NCI-H2227 treated with DMSO at 0.1 percent for 48 hours (cell line): Measurements from ENCODE around the gene MOB3A.
A peak's percentile ranks its signal among the peaks of the same experiment; 100 is the strongest.
"Not testable (repeated sequence)": the region's sequence is repeated elsewhere in the genome, so short reads cannot be mapped to it uniquely, and the experiment has no call there.

ENCODE experiments used
- DNase-seq: peaks from one replicate; lab custom pipeline; 2025; lab: John Stamatoyannopoulos, UW

The MOB3A gene

GRCh38 chr19:2034253-2034652 lies 61.9 kb downstream of the MOB3A start:
- DNase-seq, result not testable (repeated sequence)

DNA sequence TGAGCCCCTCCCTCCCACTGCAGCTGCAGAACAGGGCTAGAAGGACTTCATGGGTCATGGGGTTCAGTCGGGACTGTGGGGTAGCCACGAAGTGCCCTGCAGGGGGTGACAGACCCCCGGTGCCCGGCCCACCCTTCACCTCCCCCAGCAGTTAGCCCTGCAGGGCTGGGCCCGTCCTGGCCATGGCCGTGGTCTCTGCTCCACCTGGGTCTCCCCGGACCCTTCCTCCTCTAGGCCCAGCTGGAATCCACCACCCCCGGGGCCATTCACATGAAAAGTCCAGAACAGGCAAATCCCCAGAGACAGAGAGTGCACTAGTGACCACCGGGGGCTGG lies 62.3 kb downstream of the MOB3A start:
- no peak for DNase-seq

GRCh38 chr19:2033115-2033824 lies 62.9 kb downstream of the MOB3A start:
- no peak for DNase-seq

DNA sequence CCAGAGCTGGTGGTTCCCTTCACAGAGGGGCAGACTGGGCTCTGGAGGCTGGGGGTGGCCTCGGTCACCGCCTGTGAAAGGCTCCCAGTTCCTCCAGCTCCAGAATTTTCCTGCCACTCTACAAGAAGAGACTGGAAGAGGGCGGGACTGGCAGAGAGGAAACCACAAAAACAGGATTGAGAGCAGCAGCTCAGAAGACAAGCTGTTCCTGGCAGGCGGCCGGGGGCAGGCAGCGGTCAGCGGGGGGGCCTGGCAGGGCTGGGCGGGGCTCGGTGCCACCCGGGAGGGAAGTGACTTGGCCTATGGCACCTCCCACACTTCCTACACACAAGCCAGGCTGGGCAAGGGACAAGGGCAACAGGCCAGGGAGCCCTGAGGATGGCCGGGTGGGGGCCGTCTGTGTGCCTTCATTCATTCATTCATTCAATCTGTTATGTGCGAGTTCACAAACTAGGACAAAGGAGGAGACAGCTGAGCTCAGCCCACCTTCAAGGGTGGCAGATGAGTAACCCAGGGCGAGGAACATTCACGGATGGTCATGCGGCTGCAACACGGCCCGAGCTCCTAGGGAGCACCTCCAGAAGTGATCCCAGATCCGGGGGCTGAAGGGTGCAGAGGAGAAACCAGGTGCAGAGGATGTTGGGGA lies 63.7 kb downstream of the MOB3A start:
- peak; percentile 24 for DNase-seq

GRCh38 chr19:2027361-2027760 lies 68.8 kb downstream of the MOB3A start:
- DNase-seq, result no peak

GRCh38 chr19:2026770-2027169 lies 69.4 kb downstream of the MOB3A start:
- no peak for DNase-seq

- DNase-seq, result no peak
Observed at GRCh38 chr19:2022289-2022688, 73.8 kb downstream of the MOB3A start.

DNA sequence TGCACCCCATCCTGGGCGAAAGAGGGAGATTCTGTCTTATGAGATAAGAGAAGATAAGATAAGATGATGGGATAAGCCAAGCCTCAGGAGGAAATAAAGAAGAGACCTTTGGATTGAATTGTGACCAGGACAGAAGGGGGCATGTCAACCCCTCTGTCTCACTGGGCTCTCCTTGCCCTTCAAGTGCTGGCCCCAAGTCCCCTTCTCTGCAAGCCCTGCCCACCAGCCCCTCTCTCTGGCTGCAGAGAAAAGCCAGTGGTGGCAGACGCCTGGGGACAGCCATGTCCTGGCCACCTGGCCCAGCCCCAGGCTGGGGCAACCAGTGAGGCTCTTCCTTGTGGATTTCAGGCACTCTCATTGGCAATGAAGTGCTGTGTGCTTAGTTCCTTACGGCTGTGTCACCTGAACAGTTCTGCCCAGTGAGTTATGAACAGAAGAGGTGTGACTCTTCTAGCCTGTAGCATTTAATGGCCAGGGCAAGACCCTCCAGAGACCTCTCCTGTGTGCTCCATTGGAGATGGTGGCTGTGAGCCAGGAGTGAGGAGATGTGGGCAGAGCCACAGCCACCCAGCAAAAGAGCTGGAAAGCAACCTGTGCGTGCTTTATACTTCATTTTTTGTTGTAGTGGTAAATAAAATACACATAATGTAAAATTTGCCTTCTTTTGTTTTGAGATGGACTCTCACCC lies 74.5 kb downstream of the MOB3A start:
- no peak for DNase-seq
